ENCODE results near the gene FPR3. TPM values are rescaled to one million over a fixed set of nuclear protein-coding genes. Genes with fewer than 3 reads are reported as not detected.

FPR3 gene
- total RNA-seq, 2 experiments from 2014 or later, result not detected

- H3K27ac Mint-ChIP-seq, result no peak overlapping the region
- ATAC-seq (ENCODE audit: poor library complexity), result no peak
- CTCF ChIA-PET, result no interaction called here
Observed at GRCh38 chr19:51800473-51801244, 5.7 kb downstream of the FPR3 start.

GRCh38 chr19:51802775-51803174 is 7.8 kb downstream of the FPR3 start:
- TF ChIP-seq, protein P1, sequence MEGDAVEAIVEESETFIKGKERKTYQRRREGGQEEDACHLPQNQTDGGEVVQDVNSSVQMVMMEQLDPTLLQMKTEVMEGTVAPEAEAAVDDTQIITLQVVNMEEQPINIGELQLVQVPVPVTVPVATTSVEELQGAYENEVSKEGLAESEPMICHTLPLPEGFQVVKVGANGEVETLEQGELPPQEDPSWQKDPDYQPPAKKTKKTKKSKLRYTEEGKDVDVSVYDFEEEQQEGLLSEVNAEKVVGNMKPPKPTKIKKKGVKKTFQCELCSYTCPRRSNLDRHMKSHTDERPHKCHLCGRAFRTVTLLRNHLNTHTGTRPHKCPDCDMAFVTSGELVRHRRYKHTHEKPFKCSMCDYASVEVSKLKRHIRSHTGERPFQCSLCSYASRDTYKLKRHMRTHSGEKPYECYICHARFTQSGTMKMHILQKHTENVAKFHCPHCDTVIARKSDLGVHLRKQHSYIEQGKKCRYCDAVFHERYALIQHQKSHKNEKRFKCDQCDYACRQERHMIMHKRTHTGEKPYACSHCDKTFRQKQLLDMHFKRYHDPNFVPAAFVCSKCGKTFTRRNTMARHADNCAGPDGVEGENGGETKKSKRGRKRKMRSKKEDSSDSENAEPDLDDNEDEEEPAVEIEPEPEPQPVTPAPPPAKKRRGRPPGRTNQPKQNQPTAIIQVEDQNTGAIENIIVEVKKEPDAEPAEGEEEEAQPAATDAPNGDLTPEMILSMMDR (IDR thresholded peaks at IDR 0.05), result no peak
- Histone ChIP-seq H3K36me3 (ENCODE audit: insufficient read depth, low read length) (no peaks in the 10 kb centered on the region), H3K4me1 (ENCODE audit: insufficient read depth, low read length) (no peaks in the 10 kb centered on the region), H3K27me3 (ENCODE audit: control insufficient read depth in 1 of 2, insufficient read depth in 2 of 2, low read length in 2 of 2) (no peaks in the 10 kb centered on the region), H3K9me3 (ENCODE audit: control insufficient read depth in 1 of 2, insufficient read depth in 1 of 2, low read length in 2 of 2) (peaks cover 0 to 23% of the 10 kb centered on the region in 2 experiments), H3K27ac (ENCODE audit: low read depth in 1 of 2, low read length in 2 of 2) (no peak overlapping the region), H3K4me3 (ENCODE audit: low read length) (no peak overlapping the region)
- ChIA-PET CTCF (no interaction called here), POLR2A (no interaction called here)
- Mint-ChIP-seq H3K4me1 (ENCODE audit: low read depth) (no peaks in the 10 kb centered on the region), H3K27ac (no peak overlapping the region), H3K4me3 (no peak overlapping the region), H3K27me3 (peaks cover 9% of the 10 kb centered on the region), H3K36me3 (ENCODE audit: low read depth) (no peaks in the 10 kb centered on the region), H3K9me3 (no peaks in the 10 kb centered on the region)
- DNase-seq, result no peak
- no peak for ATAC-seq (ENCODE audit: poor library complexity)
- intact Hi-C loops (cut with DNase I, micrococcal nuclease), result no loop called here

More at GRCh38 chr19:51800473-51801244, 5.7 kb downstream of the FPR3 start:
- Histone ChIP-seq H3K27ac (ENCODE audit: low read depth in 1 of 2, low read length in 2 of 2) (no peak overlapping the region), H3K4me3 (ENCODE audit: low read length) (no peak overlapping the region), H3K36me3 (ENCODE audit: insufficient read depth, low read length) (no peaks in the 10 kb centered on the region), H3K27me3 (ENCODE audit: control insufficient read depth in 1 of 2, insufficient read depth in 2 of 2, low read length in 2 of 2) (no peaks in the 10 kb centered on the region), H3K4me1 (ENCODE audit: insufficient read depth, low read length) (no peaks in the 10 kb centered on the region), H3K9me3 (ENCODE audit: control insufficient read depth in 1 of 2, insufficient read depth in 1 of 2, low read length in 2 of 2) (peaks cover 0 to 23% of the 10 kb centered on the region in 2 experiments)
- no peak overlapping the region for H3K4me3 Mint-ChIP-seq
- intact Hi-C loops (cut with DNase I, micrococcal nuclease), result no loop called here
- peaks cover 3% of the 10 kb centered on the region for H3K9me3 Mint-ChIP-seq
- DNase-seq, result no peak
- no peaks in the 10 kb centered on the region for H3K4me1 Mint-ChIP-seq (ENCODE audit: low read depth)
- POLR2A ChIA-PET, result no interaction called here
- no peaks in the 10 kb centered on the region for H3K36me3 Mint-ChIP-seq (ENCODE audit: low read depth)
- TF ChIP-seq, protein P1 (IDR thresholded peaks at IDR 0.05), result no peak
- H3K27me3 Mint-ChIP-seq, result peaks cover 23% of the 10 kb centered on the region

DNA sequence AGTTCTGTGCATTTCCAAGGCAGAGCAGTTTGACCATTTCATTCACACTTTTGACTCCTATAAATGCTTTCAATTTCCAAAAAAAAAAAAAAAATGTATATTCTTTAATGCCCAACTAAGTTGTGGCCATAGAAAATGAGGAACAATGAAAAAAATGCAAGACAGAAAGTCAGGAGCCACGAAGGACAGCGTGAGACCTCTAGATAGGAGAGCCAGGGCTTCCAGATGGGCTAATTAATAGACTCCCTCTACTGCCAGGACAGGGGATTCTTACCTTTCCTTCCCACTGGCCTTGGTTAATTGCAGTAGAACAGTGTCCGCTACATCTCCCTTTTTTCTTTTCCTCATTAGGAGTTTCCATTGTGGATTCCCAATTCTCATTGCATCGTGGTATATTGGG is 8.6 kb downstream of the FPR3 start:
- Mint-ChIP-seq H3K9me3 (no peaks in the 10 kb centered on the region), H3K4me3 (no peak overlapping the region), H3K27ac (no peak overlapping the region), H3K36me3 (ENCODE audit: low read depth) (no peaks in the 10 kb centered on the region), H3K4me1 (ENCODE audit: low read depth) (no peaks in the 10 kb centered on the region), H3K27me3 (peaks cover 9% of the 10 kb centered on the region)
- no peaks in the 10 kb centered on the region for H3K36me3 ChIP-seq (ENCODE audit: insufficient read depth, low read length)
- H3K9me3 ChIP-seq (ENCODE audit: control insufficient read depth in 1 of 2, insufficient read depth in 1 of 2, low read length in 2 of 2), result peaks cover 0 to 23% of the 10 kb centered on the region in 2 experiments
- CTCF ChIA-PET, result no interaction called here
- H3K27ac ChIP-seq (ENCODE audit: low read depth in 1 of 2, low read length in 2 of 2), result no peak overlapping the region
- TF ChIP-seq, protein P1 (IDR thresholded peaks at IDR 0.05), result no peak
- H3K4me1 ChIP-seq (ENCODE audit: insufficient read depth, low read length), result no peaks in the 10 kb centered on the region
- H3K4me3 ChIP-seq (ENCODE audit: low read length), result no peak overlapping the region
- H3K27me3 ChIP-seq (ENCODE audit: control insufficient read depth in 1 of 2, insufficient read depth in 2 of 2, low read length in 2 of 2), result no peaks in the 10 kb centered on the region
- intact Hi-C loops (cut with DNase I, micrococcal nuclease), result no loop called here
- POLR2A ChIA-PET, result no interaction called here
- ATAC-seq (ENCODE audit: poor library complexity) (no peak), DNase-seq (no peak)

Data from CD4-positive, alpha-beta T cell (primary cell).